GM12891 (cell line): Measurements from ENCODE around the gene CUL7.

Experiments
- POLR2A ChIP-seq: IDR thresholded peaks from 2 replicates; pipeline ENCODE4 v1.6.1; 2011; ENCODE audit warnings: low read depth, low read length, control low read depth
- POLR2AphosphoS5 ChIP-seq: IDR thresholded peaks from 2 replicates; pipeline ENCODE4 v1.6.1; 2011; ENCODE audit warnings: low read depth, low read length, control low read depth
- SPI1 ChIP-seq: IDR thresholded peaks from 2 replicates; pipeline ENCODE4 v1.6.1; 2011; ENCODE audit warnings: low read depth, low read length, control low read depth
- TAF1 ChIP-seq: IDR thresholded peaks from 2 replicates; pipeline ENCODE4 v1.6.1; 2011; ENCODE audit warnings: low read depth, low read length, control low read depth

- TF ChIP-seq TAF1 (no peak), POLR2AphosphoS5 (no peak), POLR2A (no peak), SPI1 (no peak)
Observed at GRCh38 chr6:43074847-43075669, 21.4 kb upstream of the CUL7 start.
